OCI-LY3 (cell line): Measurements from ENCODE around the gene CIB4.

Source experiments
- H2AFZ ChIP-seq: fragments of 200-600, 300-600 bp; shearing (Covaris generic); 2 replicates; pipeline ENCODE4 v1.6.0; 2014; ENCODE audit warnings: antibody characterized with exemption, low read depth, low read length
- H3K27ac ChIP-seq: fragments of 200-600, 300-600 bp; sonication (generic); 2 replicates; pipeline ENCODE4 v1.5.1; 2014; ENCODE audit warnings: mild to moderate bottlenecking, low read length, moderate library complexity, mixed read lengths
- H3K27me3 ChIP-seq: fragments of 200-600, 300-600 bp; sonication (generic); 2 replicates; pipeline ENCODE4 v1.6.1; 2014; ENCODE audit warnings: low read depth, low read length, mixed read lengths
- H3K36me3 ChIP-seq: fragments of 200-600, 300-600 bp; sonication (generic); replicated peaks from 2 replicates; pipeline ENCODE3; 2014; ENCODE audit warnings: low read depth, low read length, mixed read lengths
- H3K4me1 ChIP-seq: fragments of 300-600, 200-600 bp; sonication (generic); 2 replicates; pipeline ENCODE4 v1.6.1; 2014; ENCODE audit warnings: low read length, mixed read lengths
- H3K4me2 ChIP-seq: fragments of 200-600, 300-600 bp; sonication (generic); 2 replicates; pipeline ENCODE4 v1.6.1; 2014; ENCODE audit warnings: low read length, mixed read lengths
- H3K4me3 ChIP-seq: fragments of 300-600, 200-600 bp; sonication (generic); 2 replicates; pipeline ENCODE4 v1.5.1; 2014; ENCODE audit warnings: antibody characterized with exemption, mild to moderate bottlenecking, low read length, moderate library complexity
- H3K79me2 ChIP-seq: fragments of 300-600, 200-600 bp; shearing (Covaris generic); 2 replicates; pipeline ENCODE4 v1.6.1; 2014; ENCODE audit warnings: mild to moderate bottlenecking, low read length, mixed read lengths
- H3K9ac ChIP-seq: fragments of 300-600, 200-600 bp; shearing (Covaris generic); 2 replicates; pipeline ENCODE4 v1.6.0; 2014; ENCODE audit warnings: mild to moderate bottlenecking, low read length, moderate library complexity
- H3K9me3 ChIP-seq: fragments of 200-600, 300-600 bp; shearing (Covaris generic); 2 replicates; pipeline ENCODE4 v1.6.1; 2014; ENCODE audit warnings: low read length, mixed read lengths; ENCODE audit not compliant: insufficient read depth
- H4K20me1 ChIP-seq: fragments of 200-600, 300-600 bp; sonication (generic); 2 replicates; pipeline ENCODE4 v1.6.1; 2016; ENCODE audit warnings: low read length, mixed read lengths; ENCODE audit not compliant: insufficient read depth
- EZH2phosphoT487 ChIP-seq: fragments of 200-600 bp; shearing (Covaris generic); IDR thresholded peaks from 2 replicates; pipeline ENCODE4 v1.6.1; 2018; ENCODE audit warnings: antibody characterized with exemption, mixed run types, low read depth
- TF ChIP-seq, protein P1 (sequence below): fragments of 200-600, 300-600 bp; sonication (generic); IDR thresholded peaks from 2 replicates; pipeline ENCODE4 v1.5.1; 2014; ENCODE audit warnings: antibody characterized with exemption, low read length, low read depth

The CIB4 gene

DNA sequence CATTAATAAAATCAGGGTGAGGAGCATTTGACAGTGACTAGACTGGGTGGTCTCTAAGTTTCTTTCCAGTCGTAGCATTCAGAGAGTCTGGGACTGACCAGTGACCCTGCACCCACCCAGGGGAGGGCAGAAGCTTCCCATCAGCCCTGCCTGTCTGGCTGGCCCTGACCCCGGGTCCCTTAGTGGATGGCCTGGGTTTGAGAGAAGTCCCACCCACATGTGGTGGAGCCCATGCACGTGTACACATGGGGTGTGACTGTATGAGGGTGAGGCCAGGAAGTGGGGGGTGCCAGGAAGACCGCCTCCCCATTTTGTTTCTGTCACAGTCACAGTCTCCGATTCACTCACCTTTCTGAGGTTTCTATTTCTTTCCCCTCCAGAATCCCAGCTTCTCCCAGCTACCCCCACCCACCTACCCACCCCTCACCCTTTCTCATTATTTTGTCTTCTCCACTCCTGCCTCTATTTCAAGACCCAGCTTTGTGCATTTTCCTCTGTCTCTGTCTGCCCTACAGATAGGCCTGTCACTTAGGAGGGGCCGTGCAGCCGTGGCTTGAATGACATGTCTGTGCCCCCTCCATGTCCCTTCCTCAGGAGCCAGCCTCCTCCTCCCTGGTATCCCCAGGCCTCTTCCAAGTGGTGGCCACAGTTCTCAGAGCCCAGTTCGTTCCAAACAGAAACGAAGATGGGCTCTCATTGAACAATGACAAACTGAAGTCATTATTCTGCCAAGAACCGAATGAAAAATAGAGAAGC, 13.6 kb downstream of the CIB4 start:
- no peaks in the 10 kb centered on the region for H4K20me1 ChIP-seq
- no peaks in the 10 kb centered on the region for H3K9me3 ChIP-seq
- no peak overlapping the region for H2AFZ ChIP-seq
- H3K36me3 ChIP-seq = no peaks in the 10 kb centered on the region
- H3K27ac ChIP-seq = no peak overlapping the region
- no peak overlapping the region for H3K4me3 ChIP-seq
- H3K79me2 ChIP-seq = no peaks in the 10 kb centered on the region
- no peak overlapping the region for H3K4me2 ChIP-seq
- no peaks in the 10 kb centered on the region; the same call in 1 of the 2 replicates for H3K27me3 ChIP-seq
- H3K9ac ChIP-seq = no peak overlapping the region
- no peak for TF ChIP-seq EZH2phosphoT487
- TF ChIP-seq, protein P1, sequence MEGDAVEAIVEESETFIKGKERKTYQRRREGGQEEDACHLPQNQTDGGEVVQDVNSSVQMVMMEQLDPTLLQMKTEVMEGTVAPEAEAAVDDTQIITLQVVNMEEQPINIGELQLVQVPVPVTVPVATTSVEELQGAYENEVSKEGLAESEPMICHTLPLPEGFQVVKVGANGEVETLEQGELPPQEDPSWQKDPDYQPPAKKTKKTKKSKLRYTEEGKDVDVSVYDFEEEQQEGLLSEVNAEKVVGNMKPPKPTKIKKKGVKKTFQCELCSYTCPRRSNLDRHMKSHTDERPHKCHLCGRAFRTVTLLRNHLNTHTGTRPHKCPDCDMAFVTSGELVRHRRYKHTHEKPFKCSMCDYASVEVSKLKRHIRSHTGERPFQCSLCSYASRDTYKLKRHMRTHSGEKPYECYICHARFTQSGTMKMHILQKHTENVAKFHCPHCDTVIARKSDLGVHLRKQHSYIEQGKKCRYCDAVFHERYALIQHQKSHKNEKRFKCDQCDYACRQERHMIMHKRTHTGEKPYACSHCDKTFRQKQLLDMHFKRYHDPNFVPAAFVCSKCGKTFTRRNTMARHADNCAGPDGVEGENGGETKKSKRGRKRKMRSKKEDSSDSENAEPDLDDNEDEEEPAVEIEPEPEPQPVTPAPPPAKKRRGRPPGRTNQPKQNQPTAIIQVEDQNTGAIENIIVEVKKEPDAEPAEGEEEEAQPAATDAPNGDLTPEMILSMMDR = no peak
- H3K4me1 ChIP-seq = no peaks in the 10 kb centered on the region

DNA sequence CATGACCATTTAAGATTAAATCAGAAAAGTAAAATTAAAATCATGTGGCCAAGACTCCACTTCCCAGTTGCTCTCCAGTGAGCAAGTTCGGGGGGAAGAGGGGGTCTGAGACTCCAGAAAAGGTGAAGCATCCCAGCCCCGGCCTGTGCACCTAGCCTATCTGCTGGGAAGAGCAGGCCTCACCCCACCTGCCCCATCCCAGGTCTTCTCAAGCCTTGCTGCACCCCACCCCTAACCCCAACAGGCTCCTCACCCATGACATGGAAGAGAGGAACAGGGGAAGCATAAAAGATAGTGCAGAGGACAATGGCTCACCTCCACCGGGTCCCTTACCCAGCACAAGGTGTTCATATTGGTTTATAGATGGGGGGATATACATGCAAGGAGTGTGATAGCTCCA, 14.6 kb downstream of the CIB4 start:
- no peak overlapping the region for H3K4me2 ChIP-seq
- H3K9me3 ChIP-seq = no peaks in the 10 kb centered on the region
- no peaks in the 10 kb centered on the region for H4K20me1 ChIP-seq

DNA sequence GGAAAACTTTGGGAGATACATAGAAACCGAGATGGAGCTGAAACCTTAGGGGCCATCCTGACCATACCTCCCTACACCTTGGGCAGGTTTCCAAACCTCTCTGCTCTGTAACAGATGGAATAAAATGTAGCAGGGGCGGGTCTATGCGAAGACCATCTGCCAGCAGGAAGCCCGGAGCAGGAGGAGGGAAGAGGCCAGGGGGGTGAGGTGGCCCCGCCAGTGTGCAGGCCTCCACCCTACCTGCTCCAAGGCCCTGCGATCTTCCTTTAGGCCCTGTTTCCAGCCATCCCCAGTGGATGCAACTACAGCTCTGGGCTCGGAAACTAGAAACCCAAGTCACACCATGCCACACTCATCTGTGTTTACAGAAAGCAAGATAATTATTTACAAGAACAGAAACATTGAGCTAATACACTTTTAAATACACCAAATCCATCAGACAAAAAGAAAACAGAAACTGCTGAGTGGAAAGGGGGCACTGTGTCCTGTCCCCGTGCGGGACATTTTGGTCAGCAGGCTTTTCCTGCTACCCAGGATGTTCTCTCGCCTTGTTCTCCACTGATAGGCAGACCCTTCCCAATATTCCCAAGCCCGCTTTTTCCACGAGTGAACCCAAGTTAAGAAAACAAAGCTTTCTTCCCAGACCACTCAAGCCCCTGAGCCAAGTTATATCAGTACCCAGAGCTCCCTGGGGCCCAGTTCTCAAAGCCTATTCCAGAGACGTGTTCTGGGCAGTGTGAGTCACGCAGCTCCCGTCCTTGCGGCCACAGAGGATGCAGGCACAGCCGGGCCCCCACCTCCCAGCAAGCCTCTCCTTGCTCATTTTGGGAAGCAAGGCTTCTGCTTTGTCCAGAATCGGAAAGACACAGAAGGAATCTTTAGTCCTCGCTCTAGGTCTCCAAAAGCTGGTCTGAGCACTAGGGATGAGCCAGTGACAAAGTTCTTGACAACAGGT, 17.3 kb downstream of the CIB4 start:
- H3K27ac ChIP-seq = no peak overlapping the region
- H3K4me1 ChIP-seq = no peaks in the 10 kb centered on the region
- no peak overlapping the region for H3K4me3 ChIP-seq
- H3K9me3 ChIP-seq = no peaks in the 10 kb centered on the region
- TF ChIP-seq, protein P1 = no peak
- no peak for TF ChIP-seq EZH2phosphoT487
- no peak overlapping the region for H3K9ac ChIP-seq
- H3K36me3 ChIP-seq = no peaks in the 10 kb centered on the region
- H2AFZ ChIP-seq = no peak overlapping the region
- H3K4me2 ChIP-seq = no peak overlapping the region
- no peaks in the 10 kb centered on the region for H4K20me1 ChIP-seq
- no peaks in the 10 kb centered on the region; the same call in 1 of the 2 replicates for H3K27me3 ChIP-seq
- no peaks in the 10 kb centered on the region for H3K79me2 ChIP-seq

More for the DNA sequence above, 14.6 kb downstream of the CIB4 start:
- H2AFZ ChIP-seq = no peak overlapping the region
- H3K27me3 ChIP-seq = no peaks in the 10 kb centered on the region; the same call in 1 of the 2 replicates
- no peak overlapping the region for H3K27ac ChIP-seq
- no peaks in the 10 kb centered on the region for H3K36me3 ChIP-seq
- no peaks in the 10 kb centered on the region for H3K4me1 ChIP-seq
- no peak for TF ChIP-seq EZH2phosphoT487
- TF ChIP-seq, protein P1 = no peak
- no peak overlapping the region for H3K4me3 ChIP-seq
- H3K79me2 ChIP-seq = no peaks in the 10 kb centered on the region
- no peak overlapping the region for H3K9ac ChIP-seq
